Immature natural killer cell (primary cell): ENCODE results near the gene EIF3A. TPM values are rescaled to one million over a fixed set of nuclear protein-coding genes. Genes with fewer than 3 reads are reported as not detected.

ENCODE experiments used
- DNase-seq, 3 donors: peaks; one replicate each; pipeline ENCODE4 v3.0.0; 2022; ENCODE audit warnings: mixed read lengths in 1 of 3
- H3K27ac Mint-ChIP-seq, 6 donors: one replicate each; pipeline ENCODE4 v1.8.0; 2020; ENCODE audit warnings: mixed read lengths in 6 of 6, mild to moderate bottlenecking in 5 of 6, inconsistent platforms in 4 of 6, moderate library complexity in 3 of 6
- H3K27me3 Mint-ChIP-seq, 3 donors: one replicate each; pipeline ENCODE4 v1.8.0; 2020 to 2021; ENCODE audit warnings: low read depth in 3 of 3, mild to moderate bottlenecking in 3 of 3, mixed read lengths in 3 of 3, moderate library complexity in 3 of 3, inconsistent platforms in 1 of 3
- H3K36me3 Mint-ChIP-seq, 3 donors: one replicate each; pipeline ENCODE4 v1.8.0; 2020; ENCODE audit warnings: mixed read lengths in 3 of 3, inconsistent platforms in 2 of 3, mild to moderate bottlenecking in 2 of 3
- H3K4me1 Mint-ChIP-seq, 2 donors: one replicate each; pipeline ENCODE4 v1.8.0; 2020; ENCODE audit warnings: inconsistent platforms in 2 of 2, mild to moderate bottlenecking in 2 of 2, mixed read lengths in 2 of 2, moderate library complexity in 1 of 2
- H3K4me3 Mint-ChIP-seq, 5 donors: one replicate each; pipeline ENCODE4 v1.8.0; 2020; ENCODE audit warnings: mild to moderate bottlenecking in 5 of 5, mixed read lengths in 5 of 5, inconsistent platforms in 3 of 5, moderate library complexity in 3 of 5
- H3K9me3 Mint-ChIP-seq, 6 donors: one replicate each; pipeline ENCODE4 v1.8.0; 2020; ENCODE audit warnings: mild to moderate bottlenecking in 6 of 6, mixed read lengths in 6 of 6, inconsistent platforms in 4 of 6, moderate library complexity in 3 of 6
- polyA plus RNA-seq, 3 donors: library from polyadenylated mRNA; unstranded; fragments of 300-500 nt; fragmentation: Illumina TruSeq; gene quantifications; one replicate each; pipeline ENCODE4 v1.2.3, GENCODE V29; 2021

The EIF3A gene
- polyA plus RNA-seq, 3 donors from 2014 or later, result 19.9 to 61.2 (median 21.4) TPM

DNA sequence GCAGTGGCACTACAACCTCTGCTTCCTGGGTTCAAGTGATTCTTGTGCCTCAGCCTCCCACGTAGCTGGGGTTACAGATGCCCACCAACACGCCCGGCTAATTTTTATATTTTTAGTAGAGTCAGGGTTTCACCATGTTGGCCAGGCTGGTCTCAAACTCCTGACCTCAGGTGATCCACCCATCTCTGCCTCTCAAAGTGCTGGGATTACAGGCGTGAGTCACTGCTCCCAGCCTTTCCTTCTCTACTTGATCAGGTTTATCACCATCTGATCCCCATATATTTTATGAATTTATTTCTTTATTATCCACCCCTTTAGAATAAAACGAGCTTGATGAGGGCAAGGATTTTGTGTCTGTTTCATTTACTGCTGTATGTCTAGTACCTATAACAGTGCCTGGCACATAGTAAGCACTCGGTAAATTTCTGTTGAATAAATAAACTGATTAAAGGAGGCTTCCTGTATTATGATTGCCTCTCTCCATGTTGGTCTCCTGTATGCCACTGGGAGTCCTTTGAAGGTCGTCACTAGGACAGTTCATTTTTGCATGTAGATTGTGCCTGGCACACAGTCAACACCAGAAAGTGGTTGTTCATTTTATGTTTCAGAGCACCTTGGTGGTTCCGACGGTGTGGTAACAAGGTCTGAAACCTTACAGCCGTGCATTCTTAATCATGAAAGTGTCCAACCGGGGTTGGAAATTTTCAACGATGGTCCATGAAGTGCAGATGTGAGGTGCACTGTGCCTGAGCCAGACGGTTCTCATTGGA is 9.6 kb upstream of the EIF3A start:
- H3K27me3 Mint-ChIP-seq, result peaks cover 2 to 5% (median 5%) of the 10 kb centered on the region in 3 donors
- DNase-seq, result peak in 1 of 3 donors; percentile 41
- peaks cover 0 to 4% (median 0%) of the 10 kb centered on the region in 3 donors for H3K36me3 Mint-ChIP-seq
- H3K9me3 Mint-ChIP-seq, result no peaks in the 10 kb centered on the region
- peak overlapping the region; percentile 95 to 99 (median 98) for H3K27ac Mint-ChIP-seq
- peaks cover 40 to 44% of the 10 kb centered on the region in 2 donors for H3K4me1 Mint-ChIP-seq
- H3K4me3 Mint-ChIP-seq, result peak overlapping the region; percentile 77 to 92 (median 87)

DNA sequence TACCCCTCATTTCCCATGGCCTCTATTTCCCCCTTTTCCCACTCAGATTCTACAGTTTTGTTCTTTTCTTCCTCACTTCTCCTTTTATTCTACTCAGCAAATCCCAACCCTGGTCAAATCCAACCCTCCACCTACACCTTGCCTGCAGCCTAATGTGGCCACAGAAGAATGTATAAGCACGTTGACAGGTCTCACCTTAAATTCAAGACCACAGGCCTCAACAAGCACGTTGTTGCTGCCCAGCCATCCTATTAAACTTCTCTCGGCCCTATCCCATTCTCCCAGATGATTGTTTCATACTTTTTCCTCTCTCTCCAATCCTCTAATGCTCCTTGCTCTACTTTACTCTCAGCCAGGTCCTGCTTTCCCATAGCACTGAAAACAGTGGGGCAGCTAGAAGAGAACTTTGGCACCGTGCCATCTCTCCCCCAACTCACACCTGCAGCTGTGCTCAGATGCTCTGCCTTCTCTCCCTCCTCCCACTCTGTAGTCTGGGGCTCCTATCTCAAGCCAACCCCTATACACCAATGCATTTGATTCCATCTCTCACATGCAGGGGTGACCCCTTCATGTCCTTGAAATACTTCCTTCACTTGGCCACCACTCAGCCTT is 6.8 kb upstream of the EIF3A start:
- H3K4me3 Mint-ChIP-seq, result no peak overlapping the region
- H3K27ac Mint-ChIP-seq, result peak overlapping the region; percentile 30 to 80 (median 69)
- DNase-seq, result no peak
- peaks cover 39% of the 10 kb centered on the region in 2 donors for H3K4me1 Mint-ChIP-seq
- H3K9me3 Mint-ChIP-seq, result no peaks in the 10 kb centered on the region
- peaks cover 0 to 4% (median 0%) of the 10 kb centered on the region in 3 donors for H3K36me3 Mint-ChIP-seq
- H3K27me3 Mint-ChIP-seq, result peaks cover 1 to 5% (median 5%) of the 10 kb centered on the region in 3 donors

DNA sequence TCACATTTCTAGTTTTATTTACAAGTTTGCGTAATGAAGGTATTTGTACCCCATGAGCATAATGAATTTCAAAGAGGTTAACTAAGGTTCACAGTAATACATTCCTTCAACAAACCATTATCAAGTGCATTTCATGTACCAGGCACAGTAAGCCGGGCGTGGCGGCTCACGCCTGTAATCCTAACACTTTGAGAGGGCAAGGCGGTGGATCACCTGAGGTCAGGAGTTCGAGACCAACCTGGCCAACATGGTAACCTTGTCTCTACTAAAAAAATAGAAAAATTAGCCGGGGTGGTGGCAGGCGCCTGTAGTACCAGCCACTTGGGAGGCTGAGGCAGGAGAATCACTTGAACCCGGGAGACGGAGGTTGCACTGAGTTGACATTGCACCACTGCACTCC is 4.3 kb upstream of the EIF3A start:
- Mint-ChIP-seq H3K4me1 (peaks cover 25 to 28% of the 10 kb centered on the region in 2 donors), H3K36me3 (peaks cover 0 to 4% (median 0%) of the 10 kb centered on the region in 3 donors), H3K27me3 (peaks cover 9 to 17% (median 13%) of the 10 kb centered on the region in 3 donors), H3K9me3 (no peaks in the 10 kb centered on the region), H3K27ac (no peak overlapping the region), H3K4me3 (no peak overlapping the region)
- DNase-seq, result no peak

DNA sequence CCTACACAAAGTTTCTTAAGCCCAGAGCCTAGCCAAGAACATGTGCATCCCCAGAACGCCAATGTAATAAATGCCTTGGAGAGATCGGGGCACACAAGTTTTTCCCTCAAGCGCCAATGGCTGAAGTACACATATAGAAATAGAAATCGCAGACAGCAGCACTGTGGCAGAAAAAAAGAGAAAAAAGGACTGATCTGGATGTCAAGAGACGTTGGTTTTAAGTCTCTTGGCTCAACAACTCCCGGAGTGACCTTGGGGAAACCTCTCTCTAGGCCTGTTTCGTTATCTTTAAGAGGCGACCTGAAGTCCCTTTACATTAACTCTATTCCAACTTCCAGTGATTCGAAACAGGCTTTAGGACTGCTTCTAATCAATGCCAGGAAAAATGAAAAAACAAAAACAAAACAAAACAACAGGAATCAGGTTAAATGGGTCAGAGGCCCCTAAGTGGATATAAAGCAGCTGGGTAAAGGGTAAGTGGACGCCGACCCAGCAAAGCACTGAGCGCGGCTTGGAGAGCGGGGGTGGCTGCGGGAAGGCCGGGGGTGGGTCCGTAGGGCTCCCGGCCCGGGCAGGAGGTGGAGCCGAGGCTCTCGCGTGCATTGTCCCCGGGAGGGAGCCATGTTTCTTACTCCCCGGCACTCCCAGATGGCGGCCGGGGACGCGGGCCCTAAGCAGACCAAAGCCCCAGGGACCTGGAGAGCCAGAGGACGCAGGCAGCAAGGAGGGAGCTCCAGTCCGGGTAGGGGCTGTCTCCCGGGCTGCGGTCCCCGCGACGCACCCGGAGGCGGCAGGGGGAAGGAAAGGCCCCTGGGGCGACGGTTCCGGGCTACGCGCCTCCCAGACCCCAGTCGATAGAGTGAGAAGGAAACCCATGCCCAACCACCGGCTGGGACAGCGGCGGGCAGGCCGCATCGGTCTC is 757 bp downstream of the EIF3A start:
- no peaks in the 10 kb centered on the region for H3K36me3 Mint-ChIP-seq
- H3K4me1 Mint-ChIP-seq, result peaks cover 50 to 61% of the 10 kb centered on the region in 2 donors
- peaks cover 10 to 22% (median 22%) of the 10 kb centered on the region in 3 donors for H3K27me3 Mint-ChIP-seq
- H3K4me3 Mint-ChIP-seq, result peak overlapping the region; percentile 96 to 98 (median 97)
- peak overlapping the region; percentile 94 to 100 (median 98) for H3K27ac Mint-ChIP-seq
- no peaks in the 10 kb centered on the region for H3K9me3 Mint-ChIP-seq
- peak; percentile 60 to 67 (median 63) for DNase-seq

DNA sequence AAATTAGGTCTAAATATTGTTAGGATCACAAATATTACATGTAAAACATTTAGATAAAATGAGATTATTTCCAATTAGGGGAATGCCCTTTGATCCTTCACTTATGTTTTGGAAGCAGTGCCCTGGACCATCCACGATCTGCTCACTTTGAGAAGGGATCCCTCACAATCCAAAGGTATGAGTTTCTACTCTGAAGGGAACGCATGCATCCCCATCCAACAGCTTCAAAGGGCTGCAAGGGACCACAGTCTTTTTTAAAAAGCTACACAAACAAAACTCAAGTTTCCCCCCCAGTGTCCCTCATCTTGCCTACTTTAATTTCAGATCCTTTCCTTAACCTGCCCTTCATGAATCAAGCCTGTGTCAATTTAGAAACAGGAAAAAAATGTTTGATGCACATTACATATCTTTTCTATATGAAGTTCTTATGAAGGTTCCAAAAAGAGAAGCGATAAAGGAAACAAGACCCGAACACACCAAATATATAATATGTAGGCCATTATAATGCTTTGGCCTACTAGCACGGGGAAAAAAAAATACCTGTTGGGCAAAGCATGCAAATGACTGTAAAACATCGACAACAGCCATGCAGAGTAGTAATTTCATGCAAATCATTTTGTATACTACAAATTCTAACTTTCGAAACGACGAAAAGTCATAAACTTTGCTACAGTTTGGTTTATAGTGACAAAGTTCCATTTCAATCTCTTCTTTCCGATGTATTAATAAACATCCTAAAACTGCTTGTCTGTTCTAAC is 2.0 kb downstream of the EIF3A start:
- DNase-seq, result no peak
- H3K27ac Mint-ChIP-seq, result peak overlapping the region; percentile 94 to 100 (median 98)
- peak overlapping the region; percentile 96 to 98 (median 97) for H3K4me3 Mint-ChIP-seq
- H3K9me3 Mint-ChIP-seq, result no peaks in the 10 kb centered on the region
- H3K36me3 Mint-ChIP-seq, result no peaks in the 10 kb centered on the region
- H3K4me1 Mint-ChIP-seq, result peaks cover 56 to 66% of the 10 kb centered on the region in 2 donors
- H3K27me3 Mint-ChIP-seq, result peaks cover 10 to 22% (median 22%) of the 10 kb centered on the region in 3 donors

DNA sequence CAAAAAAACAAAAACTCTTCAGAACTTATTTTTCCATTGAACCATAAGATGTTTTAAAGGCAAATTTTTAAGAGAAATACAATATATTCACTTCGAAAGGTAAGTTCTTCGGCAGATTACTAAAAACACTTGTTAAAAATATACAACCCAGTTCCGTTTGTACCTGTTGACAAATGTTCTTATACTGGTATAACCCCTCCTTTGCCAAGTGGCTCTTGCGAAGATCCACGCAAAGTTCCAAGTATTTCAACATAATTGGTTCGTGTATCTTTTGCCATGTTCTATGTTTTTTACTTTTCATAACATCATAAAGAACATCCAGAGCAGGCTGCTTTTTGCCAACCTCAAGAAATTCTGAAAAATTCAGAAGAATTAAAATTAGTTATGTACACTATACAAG is 7.0 kb downstream of the EIF3A start:
- H3K4me3 Mint-ChIP-seq, result no peak overlapping the region

DNA sequence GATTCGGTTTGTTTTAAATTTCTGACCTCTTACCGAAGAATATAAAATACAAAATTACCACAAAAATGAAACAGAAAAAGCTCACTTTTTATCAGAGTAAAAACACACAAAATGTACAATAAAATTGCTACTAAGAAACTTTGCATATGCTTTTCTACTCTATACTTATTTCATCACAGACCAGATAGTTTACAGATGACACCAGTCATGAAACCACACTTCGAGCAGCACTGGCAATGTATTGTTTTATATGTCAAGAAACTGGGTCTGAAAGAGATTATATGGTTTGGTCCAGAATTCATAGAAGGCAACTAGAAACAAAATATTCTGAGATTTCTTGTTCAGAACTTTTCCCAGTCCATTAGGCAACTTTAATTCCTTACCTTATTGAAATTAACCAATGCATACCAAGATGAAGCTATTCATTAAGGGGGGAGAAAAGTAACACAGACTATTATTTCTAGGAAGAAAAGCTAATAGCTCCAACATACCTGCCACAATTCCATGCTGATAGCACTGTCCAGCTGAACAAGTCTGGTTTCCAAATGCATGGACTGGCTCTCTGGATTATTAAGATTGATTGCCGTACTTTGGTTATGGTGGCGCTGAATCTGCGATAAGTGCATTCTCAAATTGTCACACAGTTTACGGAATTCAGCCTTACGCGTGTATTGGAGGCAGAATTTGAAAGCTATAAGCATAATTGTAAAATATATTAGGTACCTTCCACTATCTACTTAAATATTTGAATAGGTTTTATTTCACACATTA is 10.0 kb downstream of the EIF3A start:
- H3K36me3 Mint-ChIP-seq, result peaks cover 15 to 42% (median 27%) of the 10 kb centered on the region in 3 donors

More for the DNA sequence above, 7.0 kb downstream of the EIF3A start:
- Mint-ChIP-seq H3K27me3 (no peaks in the 10 kb centered on the region), H3K4me1 (peaks cover 49 to 58% of the 10 kb centered on the region in 2 donors), H3K27ac (peak overlapping the region in 5 of 6 donors; percentile 9 to 59 (median 53)), H3K9me3 (no peaks in the 10 kb centered on the region), H3K36me3 (peaks cover 15 to 33% (median 23%) of the 10 kb centered on the region in 3 donors)
- DNase-seq, result no peak

DNA sequence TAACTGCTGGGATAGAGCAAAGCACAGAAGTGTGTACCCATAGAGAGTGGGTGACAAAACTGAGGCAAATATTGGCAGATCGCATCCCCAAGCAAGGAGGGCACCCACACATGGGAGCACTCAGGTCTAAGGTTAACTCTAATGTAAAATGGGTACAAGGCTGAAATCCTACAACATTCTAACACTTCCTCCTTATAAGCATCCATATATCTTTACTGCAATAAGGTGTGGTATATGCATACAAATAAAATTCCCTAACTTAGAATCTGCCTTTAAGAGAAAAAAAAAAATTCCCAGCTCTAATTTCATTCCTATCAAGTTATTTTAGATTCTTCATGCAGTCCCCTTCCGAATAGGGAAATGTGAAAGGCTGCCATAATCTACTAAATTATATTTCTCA is 18.7 kb downstream of the EIF3A start:
- Mint-ChIP-seq H3K27me3 (peaks cover 0 to 6% (median 6%) of the 10 kb centered on the region in 3 donors), H3K36me3 (peaks cover 19 to 62% (median 36%) of the 10 kb centered on the region in 3 donors), H3K4me1 (peaks cover 11 to 28% of the 10 kb centered on the region in 2 donors), H3K27ac (peak overlapping the region in 2 of 6 donors; percentile 30 to 43), H3K9me3 (no peaks in the 10 kb centered on the region), H3K4me3 (no peak overlapping the region)
- no peak for DNase-seq

More for the DNA sequence above, 10.0 kb downstream of the EIF3A start:
- no peaks in the 10 kb centered on the region for H3K9me3 Mint-ChIP-seq
- H3K4me1 Mint-ChIP-seq, result peaks cover 30 to 37% of the 10 kb centered on the region in 2 donors
- H3K27me3 Mint-ChIP-seq, result peaks cover 0 to 2% (median 0%) of the 10 kb centered on the region in 3 donors
- H3K27ac Mint-ChIP-seq, result peak overlapping the region in 2 of 6 donors; percentile 7 to 12
- DNase-seq, result no peak
- no peak overlapping the region for H3K4me3 Mint-ChIP-seq

DNA sequence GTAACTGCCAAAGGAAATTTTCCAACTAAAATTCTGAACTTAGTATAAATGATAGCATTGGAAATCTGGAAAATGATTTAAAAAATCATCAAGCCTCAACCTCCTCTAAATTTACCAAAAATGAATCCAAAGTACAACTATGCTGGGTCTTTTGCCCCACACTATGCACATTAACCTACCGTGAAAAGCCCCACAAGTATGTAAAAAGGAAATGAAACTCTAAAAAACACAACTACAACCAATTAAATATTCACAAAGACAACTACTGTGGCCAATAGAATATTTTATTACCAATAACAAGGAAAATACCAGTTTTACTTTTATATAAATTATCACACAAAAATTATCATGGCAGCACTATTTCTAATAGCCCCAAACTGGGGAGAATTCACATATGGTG is 19.3 kb downstream of the EIF3A start:
- no peak for DNase-seq
- H3K27me3 Mint-ChIP-seq, result peaks cover 0 to 6% (median 6%) of the 10 kb centered on the region in 3 donors
- H3K27ac Mint-ChIP-seq, result peak overlapping the region in 3 of 6 donors; percentile 30 to 43 (median 40)
- H3K4me1 Mint-ChIP-seq, result peaks cover 11 to 28% of the 10 kb centered on the region in 2 donors
- H3K36me3 Mint-ChIP-seq, result peaks cover 24 to 62% (median 42%) of the 10 kb centered on the region in 3 donors
- H3K9me3 Mint-ChIP-seq, result no peaks in the 10 kb centered on the region
- H3K4me3 Mint-ChIP-seq, result no peak overlapping the region

DNA sequence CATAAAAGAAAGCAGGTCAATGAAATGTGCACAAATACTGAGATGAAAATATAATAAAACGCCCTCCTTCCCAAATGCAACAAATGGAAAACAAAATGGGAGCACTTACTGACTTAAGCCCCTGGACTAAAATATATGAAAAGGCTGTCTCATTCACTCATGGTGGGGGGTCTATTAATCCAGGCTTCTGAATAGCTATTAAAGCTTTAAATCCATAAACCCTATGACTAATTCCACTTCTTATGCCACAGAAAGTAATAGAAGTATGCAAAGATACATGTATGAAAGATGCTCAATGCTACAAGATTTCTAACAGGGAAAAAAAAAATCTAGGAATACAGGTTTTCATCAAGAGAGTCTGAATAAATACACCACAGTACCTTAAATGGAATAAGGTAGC is 20.5 kb downstream of the EIF3A start:
- H3K4me1 Mint-ChIP-seq, result peaks cover 9 to 28% of the 10 kb centered on the region in 2 donors
- no peak overlapping the region for H3K4me3 Mint-ChIP-seq
- H3K9me3 Mint-ChIP-seq, result no peaks in the 10 kb centered on the region
- H3K27me3 Mint-ChIP-seq, result peaks cover 0 to 6% (median 5%) of the 10 kb centered on the region in 3 donors
- peaks cover 26 to 58% (median 37%) of the 10 kb centered on the region in 3 donors for H3K36me3 Mint-ChIP-seq
- DNase-seq, result no peak
- H3K27ac Mint-ChIP-seq, result no peak overlapping the region

DNA sequence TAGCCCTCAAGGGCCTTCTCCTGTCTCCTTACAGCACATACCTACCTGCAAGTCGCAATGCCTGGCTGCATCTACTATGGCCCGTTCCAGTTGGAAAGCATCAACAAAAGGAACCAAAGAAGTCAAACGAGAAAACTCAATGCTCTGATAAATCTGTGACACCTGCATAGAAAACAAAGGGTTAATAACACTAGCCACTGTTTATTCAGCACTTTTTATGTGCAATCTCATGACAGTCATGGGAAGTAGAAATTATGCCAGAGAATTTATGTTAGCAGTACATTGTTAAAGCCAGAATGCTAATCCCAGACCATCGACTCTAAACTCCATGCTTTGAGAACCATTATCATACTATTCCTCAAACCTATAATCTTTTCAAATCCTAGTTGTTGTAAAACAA is 21.1 kb downstream of the EIF3A start:
- Mint-ChIP-seq H3K27ac (peak overlapping the region in 1 of 6 donors; percentile 34), H3K4me1 (peaks cover 7 to 28% of the 10 kb centered on the region in 2 donors), H3K36me3 (peaks cover 22 to 59% (median 32%) of the 10 kb centered on the region in 3 donors), H3K9me3 (no peaks in the 10 kb centered on the region), H3K27me3 (peaks cover 0 to 7% (median 6%) of the 10 kb centered on the region in 3 donors), H3K4me3 (no peak overlapping the region)
- no peak for DNase-seq

DNA sequence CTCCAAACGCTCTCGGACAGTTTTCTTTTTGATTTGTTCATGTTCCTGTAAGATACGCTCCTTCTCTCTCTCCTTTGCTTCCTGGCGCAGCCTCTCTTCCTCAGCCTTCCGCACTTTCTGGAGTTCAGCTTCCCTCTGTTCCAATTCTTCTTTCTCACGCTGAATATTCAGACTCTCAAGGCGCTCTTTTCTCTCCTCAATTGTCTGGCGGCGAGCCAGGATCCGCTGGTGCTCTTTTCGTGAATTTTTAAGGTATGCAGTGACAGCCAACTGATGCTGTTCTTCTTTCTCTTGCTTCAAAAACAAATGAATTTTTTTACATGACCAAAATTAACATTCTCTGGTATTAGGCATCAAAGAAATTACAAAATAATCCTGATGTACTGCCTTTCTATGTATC is 22.6 kb downstream of the EIF3A start:
- H3K4me1 Mint-ChIP-seq, result peaks cover 7 to 22% of the 10 kb centered on the region in 2 donors
- peaks cover 0 to 5% (median 0%) of the 10 kb centered on the region in 3 donors for H3K27me3 Mint-ChIP-seq
- H3K36me3 Mint-ChIP-seq, result peaks cover 25 to 47% (median 27%) of the 10 kb centered on the region in 3 donors
- H3K27ac Mint-ChIP-seq, result peak overlapping the region in 1 of 6 donors; percentile 43
- no peak for DNase-seq
- H3K4me3 Mint-ChIP-seq, result no peak overlapping the region
- H3K9me3 Mint-ChIP-seq, result no peaks in the 10 kb centered on the region
